ENCODE data around the gene GPX7. TPM values are rescaled to one million over a fixed set of nuclear protein-coding genes. Genes with fewer than 3 reads are reported as not detected.

GPX7 gene
- total RNA-seq, 1 experiment from 2014 or later: not detected

DNA sequence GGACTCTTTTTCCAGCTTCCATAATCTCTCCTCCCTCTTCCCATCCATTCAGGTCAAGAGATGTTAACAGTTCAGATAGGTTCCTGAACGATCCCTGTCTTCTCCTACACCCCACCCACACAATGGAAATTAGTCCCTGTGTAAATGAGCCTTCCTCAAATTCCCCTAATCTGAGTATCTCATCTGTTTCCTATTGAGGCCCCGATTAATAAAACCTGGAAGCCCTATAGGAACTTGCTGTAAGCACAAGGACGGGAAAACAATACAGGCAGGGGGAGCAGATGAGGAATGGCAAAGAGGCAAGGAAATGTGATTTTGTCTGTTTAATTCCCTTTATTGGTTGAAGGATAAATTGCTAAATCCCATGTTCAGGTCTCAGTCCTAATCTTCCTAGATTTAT lies 7.1 kb upstream of the GPX7 start:
- Histone ChIP-seq H3K79me2 (ENCODE audit: low read length) (no peaks in the 10 kb centered on the region), H3K9me2 (replicated peaks; ENCODE audit: low read length) (no peaks in the 10 kb centered on the region), H3K27ac (ENCODE audit: low read length) (no peak overlapping the region), H2AFZ (ENCODE audit: low read length) (no peak overlapping the region), H3F3A (ENCODE audit: low read length, unreplicated experiment) (no peaks in the 10 kb centered on the region), H3K36me3 (ENCODE audit: low read depth, low read length) (no peaks in the 10 kb centered on the region), H3K9me3 (ENCODE audit: low read length) (no peaks in the 10 kb centered on the region), H3K4me3 (ENCODE audit: low read length) (no peak overlapping the region), H3K4me2 (ENCODE audit: low read length) (no peak overlapping the region), H4K20me1 (ENCODE audit: low read length) (no peaks in the 10 kb centered on the region), H3K9ac (ENCODE audit: low read length) (no peak overlapping the region), H3K27me3 (ENCODE audit: low read length) (no peaks in the 10 kb centered on the region), H3K4me1 (ENCODE audit: insufficient read depth, low read length) (no peaks in the 10 kb centered on the region)
- ATAC-seq (no peak), DNase-seq (no peak)
- TF ChIP-seq EZH2phosphoT487 (IDR thresholded peaks at IDR 0.05; ENCODE audit: borderline replicate concordance, low read length) (no peak), EZH2 (IDR thresholded peaks at IDR 0.05; ENCODE audit: low read length, unreplicated experiment) (no peak)
- TF ChIP-seq, protein P1, sequence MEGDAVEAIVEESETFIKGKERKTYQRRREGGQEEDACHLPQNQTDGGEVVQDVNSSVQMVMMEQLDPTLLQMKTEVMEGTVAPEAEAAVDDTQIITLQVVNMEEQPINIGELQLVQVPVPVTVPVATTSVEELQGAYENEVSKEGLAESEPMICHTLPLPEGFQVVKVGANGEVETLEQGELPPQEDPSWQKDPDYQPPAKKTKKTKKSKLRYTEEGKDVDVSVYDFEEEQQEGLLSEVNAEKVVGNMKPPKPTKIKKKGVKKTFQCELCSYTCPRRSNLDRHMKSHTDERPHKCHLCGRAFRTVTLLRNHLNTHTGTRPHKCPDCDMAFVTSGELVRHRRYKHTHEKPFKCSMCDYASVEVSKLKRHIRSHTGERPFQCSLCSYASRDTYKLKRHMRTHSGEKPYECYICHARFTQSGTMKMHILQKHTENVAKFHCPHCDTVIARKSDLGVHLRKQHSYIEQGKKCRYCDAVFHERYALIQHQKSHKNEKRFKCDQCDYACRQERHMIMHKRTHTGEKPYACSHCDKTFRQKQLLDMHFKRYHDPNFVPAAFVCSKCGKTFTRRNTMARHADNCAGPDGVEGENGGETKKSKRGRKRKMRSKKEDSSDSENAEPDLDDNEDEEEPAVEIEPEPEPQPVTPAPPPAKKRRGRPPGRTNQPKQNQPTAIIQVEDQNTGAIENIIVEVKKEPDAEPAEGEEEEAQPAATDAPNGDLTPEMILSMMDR (conservative IDR thresholded peaks at IDR 0.05; ENCODE audit: low read depth, low read length): no peak
- intact Hi-C loops (cut with micrococcal nuclease): no loop called here
- CTCF ChIA-PET: no interaction called here
- POLR2A ChIA-PET (ENCODE audit: unreplicated experiment): no interaction called here
- no TSS peak for BruUV-seq (replicated peaks)

DNA sequence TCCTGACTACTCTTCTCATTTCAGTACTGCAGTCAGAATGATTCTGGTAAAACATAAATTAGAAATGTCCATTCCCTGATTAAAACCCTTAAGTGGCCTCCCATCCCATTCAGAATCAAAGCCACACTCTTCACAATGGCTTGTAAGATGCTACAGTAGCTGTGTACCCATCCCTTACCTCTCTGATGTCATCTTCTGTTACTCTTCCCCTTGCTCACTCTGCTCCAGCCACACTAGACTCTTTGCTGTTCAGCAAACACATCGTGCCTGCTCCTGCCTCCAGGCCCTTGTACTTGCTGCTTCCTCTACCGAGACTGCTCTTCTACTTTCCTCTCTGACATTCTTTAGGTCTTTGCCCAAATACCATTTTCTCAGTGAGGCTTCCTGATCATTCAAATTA lies 4.3 kb upstream of the GPX7 start:
- ATAC-seq: no peak
- TF ChIP-seq EZH2 (IDR thresholded peaks at IDR 0.05; ENCODE audit: low read length, unreplicated experiment) (no peak), EZH2phosphoT487 (IDR thresholded peaks at IDR 0.05; ENCODE audit: borderline replicate concordance, low read length) (no peak)
- TF ChIP-seq, protein P1 (conservative IDR thresholded peaks at IDR 0.05; ENCODE audit: low read depth, low read length): no peak
- CTCF ChIA-PET: no interaction called here

DNA sequence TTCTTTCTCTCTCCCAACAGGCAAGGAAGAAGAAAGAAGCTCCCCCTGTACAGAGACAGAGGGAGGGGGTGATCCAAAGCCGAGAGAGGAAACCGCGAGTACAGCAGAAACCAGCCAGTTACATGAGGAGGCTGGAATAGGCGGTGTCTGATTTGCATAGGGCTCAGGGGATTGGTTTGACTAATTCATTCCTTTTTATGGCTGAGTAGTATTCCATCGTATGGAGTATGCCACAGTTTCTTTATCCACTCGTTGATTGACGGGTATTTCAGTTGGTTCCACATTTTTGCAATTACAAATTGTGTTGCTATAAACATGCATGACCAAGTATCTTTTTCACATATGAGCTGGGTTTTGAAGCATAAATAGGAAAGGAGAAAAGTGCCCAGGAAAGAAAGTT lies 3.4 kb upstream of the GPX7 start:
- TF ChIP-seq EZH2phosphoT487 (IDR thresholded peaks at IDR 0.05; ENCODE audit: borderline replicate concordance, low read length): no peak
- no peak for TF ChIP-seq EZH2 (IDR thresholded peaks at IDR 0.05; ENCODE audit: low read length, unreplicated experiment)
- TF ChIP-seq, protein P1 (conservative IDR thresholded peaks at IDR 0.05; ENCODE audit: low read depth, low read length): no peak
- Histone ChIP-seq H3K9ac (ENCODE audit: low read length) (no peak overlapping the region), H3K27ac (ENCODE audit: low read length) (no peak overlapping the region), H3K9me3 (ENCODE audit: low read length) (no peaks in the 10 kb centered on the region), H3F3A (ENCODE audit: low read length, unreplicated experiment) (no peaks in the 10 kb centered on the region), H3K9me2 (replicated peaks; ENCODE audit: low read length) (no peaks in the 10 kb centered on the region), H2AFZ (ENCODE audit: low read length) (no peak overlapping the region), H3K79me2 (ENCODE audit: low read length) (no peaks in the 10 kb centered on the region), H3K4me1 (ENCODE audit: insufficient read depth, low read length) (no peaks in the 10 kb centered on the region), H4K20me1 (ENCODE audit: low read length) (no peaks in the 10 kb centered on the region), H3K27me3 (ENCODE audit: low read length) (no peaks in the 10 kb centered on the region), H3K36me3 (ENCODE audit: low read depth, low read length) (no peaks in the 10 kb centered on the region), H3K4me2 (ENCODE audit: low read length) (no peak overlapping the region), H3K4me3 (ENCODE audit: low read length) (no peak overlapping the region)
- ATAC-seq: no peak
- ChIA-PET POLR2A (ENCODE audit: unreplicated experiment) (no interaction called here), CTCF (no interaction called here)
- BruUV-seq (replicated peaks): no TSS peak
- no peak for DNase-seq
- intact Hi-C loops (cut with micrococcal nuclease): no loop called here

More for the DNA sequence above, 4.3 kb upstream of the GPX7 start:
- H3K9me2 ChIP-seq (replicated peaks; ENCODE audit: low read length): no peaks in the 10 kb centered on the region
- no peak overlapping the region for H3K4me3 ChIP-seq (ENCODE audit: low read length)
- H3K79me2 ChIP-seq (ENCODE audit: low read length): no peaks in the 10 kb centered on the region
- H2AFZ ChIP-seq (ENCODE audit: low read length): no peak overlapping the region
- H3K4me1 ChIP-seq (ENCODE audit: insufficient read depth, low read length): no peaks in the 10 kb centered on the region
- no peaks in the 10 kb centered on the region for H3K36me3 ChIP-seq (ENCODE audit: low read depth, low read length)
- no TSS peak for BruUV-seq (replicated peaks)
- H3K27ac ChIP-seq (ENCODE audit: low read length): no peak overlapping the region
- H3K4me2 ChIP-seq (ENCODE audit: low read length): no peak overlapping the region
- no peak for DNase-seq
- H4K20me1 ChIP-seq (ENCODE audit: low read length): no peaks in the 10 kb centered on the region
- H3F3A ChIP-seq (ENCODE audit: low read length, unreplicated experiment): no peaks in the 10 kb centered on the region
- intact Hi-C loops (cut with micrococcal nuclease): no loop called here
- H3K9me3 ChIP-seq (ENCODE audit: low read length): no peaks in the 10 kb centered on the region
- H3K27me3 ChIP-seq (ENCODE audit: low read length): no peaks in the 10 kb centered on the region
- POLR2A ChIA-PET (ENCODE audit: unreplicated experiment): no interaction called here
- no peak overlapping the region for H3K9ac ChIP-seq (ENCODE audit: low read length)
